IMR-90 (cell line): ENCODE measurements around the gene ASB16.
A peak's percentile ranks its signal among the peaks of the same experiment; 100 is the strongest.

Source experiments
- BHLHE40 ChIP-seq: fragments of 150-350 bp; IDR thresholded peaks from 2 replicates; pipeline ENCODE4 v1.6.1; 2016; ENCODE audit warnings: mild to moderate bottlenecking, low read depth, low read length
- TF ChIP-seq, protein P1 (sequence below): conservative IDR thresholded peaks from 2 replicates; pipeline ENCODE4 v1.5.1; 2012; ENCODE audit warnings: mild to moderate bottlenecking, low read depth, low read length, improper control_type of control experiment

GRCh38 chr17:44197980-44198720, 27.6 kb downstream of the ASB16 start:
- TF ChIP-seq, protein P1, sequence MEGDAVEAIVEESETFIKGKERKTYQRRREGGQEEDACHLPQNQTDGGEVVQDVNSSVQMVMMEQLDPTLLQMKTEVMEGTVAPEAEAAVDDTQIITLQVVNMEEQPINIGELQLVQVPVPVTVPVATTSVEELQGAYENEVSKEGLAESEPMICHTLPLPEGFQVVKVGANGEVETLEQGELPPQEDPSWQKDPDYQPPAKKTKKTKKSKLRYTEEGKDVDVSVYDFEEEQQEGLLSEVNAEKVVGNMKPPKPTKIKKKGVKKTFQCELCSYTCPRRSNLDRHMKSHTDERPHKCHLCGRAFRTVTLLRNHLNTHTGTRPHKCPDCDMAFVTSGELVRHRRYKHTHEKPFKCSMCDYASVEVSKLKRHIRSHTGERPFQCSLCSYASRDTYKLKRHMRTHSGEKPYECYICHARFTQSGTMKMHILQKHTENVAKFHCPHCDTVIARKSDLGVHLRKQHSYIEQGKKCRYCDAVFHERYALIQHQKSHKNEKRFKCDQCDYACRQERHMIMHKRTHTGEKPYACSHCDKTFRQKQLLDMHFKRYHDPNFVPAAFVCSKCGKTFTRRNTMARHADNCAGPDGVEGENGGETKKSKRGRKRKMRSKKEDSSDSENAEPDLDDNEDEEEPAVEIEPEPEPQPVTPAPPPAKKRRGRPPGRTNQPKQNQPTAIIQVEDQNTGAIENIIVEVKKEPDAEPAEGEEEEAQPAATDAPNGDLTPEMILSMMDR, result peak; percentile 33; the same call in 1 of the 2 replicates
- TF ChIP-seq BHLHE40, result no peak
